BJ (cell line): Measurements from ENCODE around the gene NAP1L1. TPM values are rescaled to one million over a fixed set of nuclear protein-coding genes. Genes with fewer than 3 reads are reported as not detected.

Experiments
- CTCF ChIA-PET: fragments of 350-600 bp; formaldehyde crosslinking; extraction: SDS; loops from one replicate; lab custom pipeline; 2021; ENCODE audit warnings: antibody characterized with exemption, inconsistent platforms; lab: Yijun Ruan, JAX
- POLR2A ChIA-PET: fragments of 300-600 bp; sonication (Branson Sonifier 250); formaldehyde crosslinking; extraction: SDS; loops from one replicate; lab custom pipeline; 2021; ENCODE audit warnings: antibody characterized with exemption; lab: Charles Lee
- DNase-seq: peaks from one replicate; pipeline ENCODE4 v3.0.0-alpha.2; 2011; ENCODE audit warnings: low read depth
- H3K27me3 ChIP-seq: 2 replicates; pipeline ENCODE4 v1.6.0; 2011; ENCODE audit warnings: low read length; ENCODE audit not compliant: control insufficient read depth, insufficient read depth
- H3K36me3 ChIP-seq: 2 replicates; pipeline ENCODE4 v1.5.1; 2011; ENCODE audit warnings: low read length; ENCODE audit not compliant: control insufficient read depth, insufficient read depth
- H3K4me3 ChIP-seq: 2 replicates; pipeline ENCODE4 v1.5.1; 2011; ENCODE audit warnings: low read depth, mild to moderate bottlenecking, control low read depth, low read length
- polyA plus RNA-seq: library from polyadenylated mRNA; depleted of rRNA; stranded (reverse); fragments of >200 nt; gene quantifications from 2 replicates; pipeline ENCODE4 v1.2.3, GENCODE V29; 2011
- TF ChIP-seq, protein P1 (sequence below): IDR thresholded peaks from 2 replicates; pipeline ENCODE4 v1.5.1; 2011; ENCODE audit warnings: low read depth, mild to moderate bottlenecking, control low read depth, inconsistent platforms, low read length, moderate library complexity; ENCODE audit not compliant: insufficient read depth

Gene NAP1L1
- polyA plus RNA-seq, 1 experiment, result 111 TPM

DNA sequence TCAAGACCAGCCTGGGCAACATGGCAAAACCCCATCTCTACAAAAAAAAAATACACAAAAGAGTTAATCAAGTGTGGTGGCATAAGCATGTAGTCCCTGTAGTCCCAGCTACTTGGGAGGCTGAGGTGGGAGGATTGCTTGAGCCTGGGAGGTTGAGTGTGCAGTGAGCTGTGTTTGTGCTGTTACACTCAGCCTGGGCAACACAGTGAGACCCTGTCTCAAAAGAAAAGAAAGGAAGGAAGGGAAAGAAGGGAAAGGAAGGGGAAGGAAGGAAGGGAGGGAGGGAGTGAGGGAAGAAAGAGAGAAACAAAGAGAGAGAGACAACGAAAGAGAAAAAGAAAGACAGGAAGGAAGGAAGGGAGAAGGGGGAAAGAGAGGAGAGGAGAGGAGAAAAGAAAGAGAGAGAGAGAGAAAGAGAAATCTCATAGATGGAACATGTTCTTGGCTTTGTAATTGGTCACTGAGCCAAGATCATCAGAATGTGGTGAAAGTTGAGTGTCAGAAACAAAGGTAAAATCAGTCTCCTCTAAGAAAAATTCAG lies 26.8 kb upstream of the NAP1L1 start:
- Histone ChIP-seq H3K36me3 (no peaks in the 10 kb centered on the region), H3K27me3 (no peaks in the 10 kb centered on the region), H3K4me3 (no peak overlapping the region)
- CTCF ChIA-PET, result no interaction called here
- no peak for DNase-seq
- TF ChIP-seq, protein P1, sequence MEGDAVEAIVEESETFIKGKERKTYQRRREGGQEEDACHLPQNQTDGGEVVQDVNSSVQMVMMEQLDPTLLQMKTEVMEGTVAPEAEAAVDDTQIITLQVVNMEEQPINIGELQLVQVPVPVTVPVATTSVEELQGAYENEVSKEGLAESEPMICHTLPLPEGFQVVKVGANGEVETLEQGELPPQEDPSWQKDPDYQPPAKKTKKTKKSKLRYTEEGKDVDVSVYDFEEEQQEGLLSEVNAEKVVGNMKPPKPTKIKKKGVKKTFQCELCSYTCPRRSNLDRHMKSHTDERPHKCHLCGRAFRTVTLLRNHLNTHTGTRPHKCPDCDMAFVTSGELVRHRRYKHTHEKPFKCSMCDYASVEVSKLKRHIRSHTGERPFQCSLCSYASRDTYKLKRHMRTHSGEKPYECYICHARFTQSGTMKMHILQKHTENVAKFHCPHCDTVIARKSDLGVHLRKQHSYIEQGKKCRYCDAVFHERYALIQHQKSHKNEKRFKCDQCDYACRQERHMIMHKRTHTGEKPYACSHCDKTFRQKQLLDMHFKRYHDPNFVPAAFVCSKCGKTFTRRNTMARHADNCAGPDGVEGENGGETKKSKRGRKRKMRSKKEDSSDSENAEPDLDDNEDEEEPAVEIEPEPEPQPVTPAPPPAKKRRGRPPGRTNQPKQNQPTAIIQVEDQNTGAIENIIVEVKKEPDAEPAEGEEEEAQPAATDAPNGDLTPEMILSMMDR, result no peak
- POLR2A ChIA-PET, result no interaction called here

DNA sequence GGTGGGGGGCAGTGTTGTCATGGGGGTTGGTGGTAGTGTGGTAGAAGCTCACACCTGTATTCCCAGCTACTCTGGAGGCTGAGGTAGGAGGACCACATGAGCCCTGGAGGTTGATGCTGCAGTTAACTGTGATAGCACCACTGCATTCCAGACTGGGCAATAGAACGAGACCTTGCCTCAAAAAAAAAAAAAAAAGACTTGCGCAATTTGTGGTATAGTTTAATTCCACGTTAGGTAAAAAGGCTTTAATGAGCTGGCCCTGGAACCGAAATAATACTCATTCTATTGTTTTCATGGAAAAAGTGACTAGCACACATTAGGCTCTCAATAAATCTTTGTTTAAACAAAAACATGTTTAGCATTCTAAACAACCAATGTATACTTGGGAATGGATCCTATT lies 25.4 kb upstream of the NAP1L1 start:
- H3K4me3 ChIP-seq, result no peak overlapping the region
- no peaks in the 10 kb centered on the region for H3K27me3 ChIP-seq
- no peak for DNase-seq
- POLR2A ChIA-PET, result no interaction called here
- TF ChIP-seq, protein P1, result no peak
- CTCF ChIA-PET, result interaction anchor here (0.6 to 1.2 kb wide), 2 partner anchors 65 to 190 kb away, joined by 3 read pairs; no protein-coding TSS in a partner anchor
- no peaks in the 10 kb centered on the region for H3K36me3 ChIP-seq

DNA sequence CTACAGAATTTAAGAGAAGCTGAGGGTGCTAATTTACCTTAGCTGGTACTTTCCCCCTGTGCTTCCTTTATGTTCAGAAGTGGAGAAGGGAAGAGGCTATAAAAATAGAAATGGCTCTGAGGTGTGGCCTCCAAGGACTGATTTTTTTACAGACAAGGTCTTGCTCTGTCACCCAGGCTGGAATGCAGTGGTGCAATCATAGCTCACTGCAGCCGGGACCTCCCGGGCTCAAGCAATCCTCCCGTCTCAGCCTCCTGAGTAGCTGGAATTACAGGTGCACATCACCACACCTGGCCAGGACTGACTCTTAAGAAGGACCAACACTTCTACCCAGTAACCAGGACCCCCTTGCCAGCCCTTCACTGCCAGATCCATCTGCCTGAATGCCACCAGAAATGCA lies 23.9 kb upstream of the NAP1L1 start:
- H3K4me3 ChIP-seq, result no peak overlapping the region
- no peaks in the 10 kb centered on the region for H3K36me3 ChIP-seq
- TF ChIP-seq, protein P1, result no peak
- DNase-seq, result no peak
- H3K27me3 ChIP-seq, result no peaks in the 10 kb centered on the region
- ChIA-PET POLR2A (no interaction called here), CTCF (no interaction called here)

DNA sequence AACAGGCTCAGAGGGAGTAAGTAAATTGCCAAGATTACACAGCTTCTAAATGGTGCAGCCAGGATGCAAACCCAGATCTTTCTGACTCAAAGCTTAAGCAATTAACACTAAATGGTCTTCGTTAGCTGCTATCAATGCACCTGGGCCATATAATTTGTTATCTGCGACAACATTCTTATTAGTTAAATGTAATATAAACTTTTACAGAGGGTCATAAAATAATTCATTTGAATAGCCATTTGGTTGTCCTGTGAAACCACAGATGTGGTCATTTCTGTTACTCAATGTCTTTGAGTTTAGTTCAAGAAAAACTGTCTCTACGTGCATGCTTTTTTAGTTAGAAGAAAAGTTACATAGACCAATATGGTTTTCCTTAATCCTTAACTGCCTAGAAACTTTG lies 22.1 kb upstream of the NAP1L1 start:
- H3K36me3 ChIP-seq, result no peaks in the 10 kb centered on the region
- TF ChIP-seq, protein P1, result no peak
- no peak overlapping the region for H3K4me3 ChIP-seq
- no peak for DNase-seq
- ChIA-PET POLR2A (no interaction called here), CTCF (no interaction called here)
- H3K27me3 ChIP-seq, result no peaks in the 10 kb centered on the region

DNA sequence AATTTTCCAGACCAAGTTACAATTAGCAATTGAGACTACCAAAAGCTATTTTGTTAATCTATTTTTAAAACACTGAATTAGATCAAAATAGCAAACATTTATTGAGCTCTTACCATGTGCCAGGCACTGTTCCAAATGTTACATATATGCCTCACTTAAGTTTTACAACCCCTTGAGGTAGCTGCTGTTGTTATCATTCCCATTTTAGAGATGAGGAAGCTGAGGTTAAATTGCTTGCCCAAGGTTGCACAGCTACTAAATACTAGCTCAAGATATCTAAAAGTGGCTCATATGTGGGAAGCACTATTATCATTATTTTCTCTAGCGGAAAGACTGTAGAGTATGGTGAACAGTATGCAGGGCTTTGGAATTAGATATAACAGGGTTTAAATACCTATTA lies 19.5 kb upstream of the NAP1L1 start:
- ChIA-PET POLR2A (no interaction called here), CTCF (interaction anchor here (0.6 to 1.2 kb wide), 4 partner anchors 15 to 243 kb away, joined by 3 read pairs; no protein-coding TSS in a partner anchor)
- Histone ChIP-seq H3K36me3 (no peaks in the 10 kb centered on the region), H3K4me3 (no peak overlapping the region), H3K27me3 (no peaks in the 10 kb centered on the region)
- TF ChIP-seq, protein P1, result no peak
- DNase-seq, result no peak
